HFFc6 (cell line): ENCODE measurements around the gene EYA4. TPM values are rescaled to one million over a fixed set of nuclear protein-coding genes. Genes with fewer than 3 reads are reported as not detected.
A peak's percentile ranks its signal among the peaks of the same experiment; 100 is the strongest.

Experiments used
- DNase-seq: peaks from one replicate; pipeline ENCODE4 v3.0.0-alpha.2; 2018
- H3K27ac Mint-ChIP-seq: 2 replicates; pipeline ENCODE4 v1.8.0; 2020; ENCODE audit warnings: mild to moderate bottlenecking, mixed read lengths
- H3K27me3 Mint-ChIP-seq: 2 replicates; pipeline ENCODE4 v1.8.0; 2021; ENCODE audit warnings: mild to moderate bottlenecking, moderate library complexity, mixed read lengths; ENCODE audit not compliant: insufficient read depth
- H3K36me3 Mint-ChIP-seq: 2 replicates; pipeline ENCODE4 v1.8.0; 2021; ENCODE audit warnings: low read depth, mixed read lengths
- H3K4me1 Mint-ChIP-seq: 2 replicates; pipeline ENCODE4 v1.8.0; 2020; ENCODE audit warnings: low read depth, mixed read lengths
- H3K4me3 Mint-ChIP-seq: 2 replicates; pipeline ENCODE4 v1.8.0; 2020; ENCODE audit warnings: mild to moderate bottlenecking, moderate library complexity, mixed read lengths
- H3K9me3 Mint-ChIP-seq: 2 replicates; pipeline ENCODE4 v1.8.0; 2020; ENCODE audit warnings: mild to moderate bottlenecking, mixed read lengths
- total RNA-seq, 6 experiments: library from RNA; stranded (reverse); fragmentation: NEBNext Ultra II Directional; extraction: Animal tissue kit (Norgen Biotek cat#: 25700); gene quantifications; 2 replicates in 1 of 6; 3 replicates in 5 of 6; pipeline ENCODE4 v1.2.3, GENCODE V29; 2021
- TF ChIP-seq, protein P1 (sequence below): fragments of 200-600 bp; sonication (generic); IDR thresholded peaks from 2 replicates; pipeline ENCODE4 v1.5.0; 2021; ENCODE audit warnings: antibody characterized with exemption, mild to moderate bottlenecking

Gene EYA4
- total RNA-seq, 6 experiments from 2014 or later = not detected

DNA sequence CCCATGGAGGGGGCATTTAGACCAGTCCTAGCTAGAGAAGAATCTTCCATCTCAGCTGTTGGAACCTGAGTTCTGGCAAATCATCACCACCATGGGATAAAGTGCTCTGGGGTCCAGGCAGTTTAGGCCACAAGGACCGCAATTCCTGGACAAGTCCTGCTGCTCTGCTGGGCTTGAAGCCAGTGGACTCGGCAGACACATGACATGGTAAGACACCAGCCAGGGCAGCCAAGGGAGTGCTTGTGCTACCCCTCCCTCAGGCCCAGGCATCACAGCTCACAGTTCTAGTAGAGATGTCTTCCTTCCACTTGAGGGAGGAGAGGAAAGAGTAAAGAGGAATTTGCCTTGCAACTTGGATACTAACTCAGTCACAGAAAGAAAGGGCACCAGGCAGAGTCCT, 246.0 kb downstream of the EYA4 start:
- TF ChIP-seq, protein P1, sequence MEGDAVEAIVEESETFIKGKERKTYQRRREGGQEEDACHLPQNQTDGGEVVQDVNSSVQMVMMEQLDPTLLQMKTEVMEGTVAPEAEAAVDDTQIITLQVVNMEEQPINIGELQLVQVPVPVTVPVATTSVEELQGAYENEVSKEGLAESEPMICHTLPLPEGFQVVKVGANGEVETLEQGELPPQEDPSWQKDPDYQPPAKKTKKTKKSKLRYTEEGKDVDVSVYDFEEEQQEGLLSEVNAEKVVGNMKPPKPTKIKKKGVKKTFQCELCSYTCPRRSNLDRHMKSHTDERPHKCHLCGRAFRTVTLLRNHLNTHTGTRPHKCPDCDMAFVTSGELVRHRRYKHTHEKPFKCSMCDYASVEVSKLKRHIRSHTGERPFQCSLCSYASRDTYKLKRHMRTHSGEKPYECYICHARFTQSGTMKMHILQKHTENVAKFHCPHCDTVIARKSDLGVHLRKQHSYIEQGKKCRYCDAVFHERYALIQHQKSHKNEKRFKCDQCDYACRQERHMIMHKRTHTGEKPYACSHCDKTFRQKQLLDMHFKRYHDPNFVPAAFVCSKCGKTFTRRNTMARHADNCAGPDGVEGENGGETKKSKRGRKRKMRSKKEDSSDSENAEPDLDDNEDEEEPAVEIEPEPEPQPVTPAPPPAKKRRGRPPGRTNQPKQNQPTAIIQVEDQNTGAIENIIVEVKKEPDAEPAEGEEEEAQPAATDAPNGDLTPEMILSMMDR = no peak
- Mint-ChIP-seq H3K36me3 (no peaks in the 10 kb centered on the region), H3K27me3 (peaks cover 9% of the 10 kb centered on the region), H3K9me3 (no peaks in the 10 kb centered on the region; the same call in 1 of the 2 replicates), H3K4me3 (no peak overlapping the region), H3K4me1 (no peaks in the 10 kb centered on the region), H3K27ac (no peak overlapping the region)
- no peak for DNase-seq

DNA sequence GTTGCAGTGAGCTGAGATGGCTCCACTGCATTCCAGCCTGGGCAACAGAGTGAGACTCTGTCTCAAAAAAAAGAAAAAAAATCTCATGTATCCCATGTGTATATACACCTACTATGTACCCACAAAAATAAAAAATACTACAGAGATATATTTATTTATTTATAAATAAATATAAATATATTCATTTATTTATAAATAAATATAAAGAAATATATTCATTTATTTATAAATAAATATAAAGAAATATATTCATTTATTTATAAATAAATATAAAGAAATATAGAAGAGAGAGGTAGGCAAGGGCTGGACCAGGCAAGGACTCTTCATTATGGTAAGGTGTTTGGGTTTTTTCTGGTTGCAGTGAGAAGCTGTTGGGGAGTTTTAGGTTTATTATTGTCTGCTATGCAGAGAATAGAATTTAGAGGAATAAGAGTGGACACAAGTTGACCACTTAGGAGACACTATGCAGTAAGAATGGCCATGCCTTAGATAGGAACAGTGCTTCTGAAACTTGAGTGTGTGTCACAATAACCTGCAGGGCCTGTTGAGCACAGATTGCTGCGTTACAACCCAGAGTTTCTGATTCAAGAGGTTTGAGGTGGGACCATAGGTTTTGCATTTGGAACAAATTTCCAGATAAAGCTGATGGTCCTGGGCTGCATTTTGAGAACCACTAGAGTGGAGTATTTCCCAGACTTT, 254.2 kb downstream of the EYA4 start:
- TF ChIP-seq, protein P1 = no peak
- no peaks in the 10 kb centered on the region for H3K36me3 Mint-ChIP-seq
- H3K27me3 Mint-ChIP-seq = peaks cover 11% of the 10 kb centered on the region; the same call in 1 of the 2 replicates
- H3K4me3 Mint-ChIP-seq = no peak overlapping the region
- no peak overlapping the region for H3K27ac Mint-ChIP-seq
- H3K9me3 Mint-ChIP-seq = no peaks in the 10 kb centered on the region; the same call in 1 of the 2 replicates
- no peaks in the 10 kb centered on the region for H3K4me1 Mint-ChIP-seq
- DNase-seq = no peak

- Mint-ChIP-seq H3K4me3 (no peak overlapping the region), H3K27me3 (peaks cover 8% of the 10 kb centered on the region; the same call in 1 of the 2 replicates), H3K36me3 (no peaks in the 10 kb centered on the region), H3K27ac (no peak overlapping the region), H3K4me1 (peaks cover 6% of the 10 kb centered on the region; the same call in 1 of the 2 replicates), H3K9me3 (no peaks in the 10 kb centered on the region)
- no peak for DNase-seq
- TF ChIP-seq, protein P1 = no peak
Observed at GRCh38 chr6:133499662-133500061, 258.5 kb downstream of the EYA4 start.

DNA sequence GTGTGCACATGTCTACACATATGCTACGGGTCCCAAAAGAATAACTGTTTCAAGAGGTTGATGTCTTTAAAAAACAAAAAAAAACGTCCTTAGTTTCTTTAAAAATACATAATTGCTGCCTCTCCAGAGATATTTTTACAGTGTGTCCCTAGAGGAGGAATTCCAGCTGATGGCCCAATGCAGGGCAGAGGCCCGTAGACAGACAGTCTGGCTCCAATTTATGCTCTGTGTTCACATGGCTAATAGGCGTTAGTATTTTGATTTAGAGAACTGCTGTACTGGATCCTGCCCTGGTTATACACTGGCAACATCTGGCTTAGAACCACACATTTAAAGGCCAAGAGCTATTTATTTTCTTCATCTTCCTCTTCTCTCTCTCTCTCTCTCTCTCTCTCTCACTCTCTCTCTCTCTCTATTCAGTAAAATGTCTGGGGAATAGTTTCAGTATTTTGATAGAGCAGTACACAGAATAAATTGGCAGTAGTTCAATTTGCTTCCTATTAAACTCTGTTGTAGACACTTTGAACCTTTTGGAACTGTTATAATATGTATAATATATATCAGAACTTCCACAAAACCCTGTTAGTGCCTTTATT, 260.6 kb downstream of the EYA4 start:
- no peak for DNase-seq
- no peaks in the 10 kb centered on the region for H3K9me3 Mint-ChIP-seq
- TF ChIP-seq, protein P1 = no peak
- H3K36me3 Mint-ChIP-seq = no peaks in the 10 kb centered on the region
- H3K4me3 Mint-ChIP-seq = no peak overlapping the region
- peaks cover 6% of the 10 kb centered on the region; the same call in 1 of the 2 replicates for H3K4me1 Mint-ChIP-seq
- H3K27me3 Mint-ChIP-seq = peaks cover 12% of the 10 kb centered on the region; the same call in 1 of the 2 replicates
- H3K27ac Mint-ChIP-seq = no peak overlapping the region

DNA sequence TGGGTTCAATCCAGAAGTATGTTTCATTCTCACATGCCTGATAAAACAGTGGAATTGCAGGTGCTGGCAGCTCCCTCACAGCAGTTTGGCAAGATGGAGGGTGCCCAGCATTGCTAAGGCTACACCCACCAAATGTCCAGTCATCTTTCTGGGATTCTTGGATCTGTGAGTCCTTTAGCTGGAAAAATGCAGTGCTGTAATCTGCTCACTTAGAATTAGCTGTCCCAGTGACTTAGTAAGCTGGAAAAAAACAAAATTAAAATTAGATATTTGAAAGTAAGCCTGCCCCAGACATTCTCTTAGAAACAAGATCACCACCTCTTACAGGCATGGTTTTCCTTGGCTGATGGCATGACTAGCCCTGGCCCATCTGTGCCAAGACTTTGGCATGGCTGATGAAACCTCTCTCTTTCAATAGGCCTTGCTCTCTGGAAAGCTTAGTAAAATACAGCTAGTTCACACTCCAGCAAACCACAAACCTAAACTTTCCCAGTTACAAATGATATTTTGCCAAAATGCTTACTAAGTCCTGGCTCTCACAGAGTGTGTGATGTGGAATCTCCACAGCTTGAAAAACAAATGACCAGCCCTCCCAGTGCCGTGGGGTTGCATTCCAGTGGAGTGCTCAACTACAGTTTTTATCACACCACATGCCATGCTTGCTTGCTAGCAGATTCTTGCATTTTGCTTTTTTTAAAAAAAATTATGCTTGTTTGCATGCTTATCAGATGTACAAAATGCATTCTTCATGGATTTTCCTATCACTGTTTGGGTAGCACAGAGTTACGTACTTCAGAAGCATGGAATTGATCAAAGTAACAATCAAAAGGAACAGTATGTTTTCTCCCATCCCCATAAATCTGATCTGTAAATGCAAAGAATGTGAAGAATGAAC, 261.5 kb downstream of the EYA4 start:
- TF ChIP-seq, protein P1 = no peak
- peaks cover 6% of the 10 kb centered on the region; the same call in 1 of the 2 replicates for H3K4me1 Mint-ChIP-seq
- H3K27ac Mint-ChIP-seq = no peak overlapping the region; the same call in 1 of the 2 replicates

More for the DNA sequence above, 261.5 kb downstream of the EYA4 start:
- peak; percentile 33 for DNase-seq
- Mint-ChIP-seq H3K36me3 (no peaks in the 10 kb centered on the region), H3K27me3 (peaks cover 12% of the 10 kb centered on the region; the same call in 1 of the 2 replicates), H3K9me3 (no peaks in the 10 kb centered on the region), H3K4me3 (no peak overlapping the region)
